ENCODE data around the gene DMD.
"Not testable (repeated sequence)": the region's sequence is repeated elsewhere in the genome, so short reads cannot be mapped to it uniquely, and the experiment has no call there.

Gene DMD

GRCh38 chrX:33128048-33128805, 83.1 kb downstream of the DMD start:
- Mint-ChIP-seq H3K9me3 (no peaks in the 10 kb centered on the region), H3K27me3 (no peaks in the 10 kb centered on the region), H3K4me3 (no peak overlapping the region), H3K36me3 (no peaks in the 10 kb centered on the region), H3K27ac (no peak overlapping the region), H3K4me1 (no peaks in the 10 kb centered on the region)
- CTCF ChIA-PET, result no interaction called here
- no peak for DNase-seq

GRCh38 chrX:33126469-33126868, 84.9 kb downstream of the DMD start:
- no peak for DNase-seq
- H3K27me3 Mint-ChIP-seq, result no peaks in the 10 kb centered on the region
- no peaks in the 10 kb centered on the region for H3K9me3 Mint-ChIP-seq
- H3K36me3 Mint-ChIP-seq, result no peaks in the 10 kb centered on the region
- H3K4me3 Mint-ChIP-seq, result no peak overlapping the region
- no peak overlapping the region for H3K27ac Mint-ChIP-seq
- no peaks in the 10 kb centered on the region for H3K4me1 Mint-ChIP-seq
- CTCF ChIA-PET, result no interaction called here

GRCh38 chrX:33109858-33110257, 101.5 kb downstream of the DMD start:
- no peak overlapping the region for H3K4me3 Mint-ChIP-seq
- no peak for DNase-seq
- CTCF ChIA-PET, result no interaction called here
- H3K4me1 Mint-ChIP-seq, result no peaks in the 10 kb centered on the region
- H3K27me3 Mint-ChIP-seq, result no peaks in the 10 kb centered on the region
- H3K27ac Mint-ChIP-seq, result no peak overlapping the region
- no peaks in the 10 kb centered on the region for H3K36me3 Mint-ChIP-seq
- no peaks in the 10 kb centered on the region for H3K9me3 Mint-ChIP-seq

GRCh38 chrX:33106737-33107136, 104.6 kb downstream of the DMD start:
- H3K9me3 Mint-ChIP-seq, result no peaks in the 10 kb centered on the region
- H3K36me3 Mint-ChIP-seq, result no peaks in the 10 kb centered on the region
- CTCF ChIA-PET, result no interaction called here
- H3K27me3 Mint-ChIP-seq, result no peaks in the 10 kb centered on the region
- no peaks in the 10 kb centered on the region for H3K4me1 Mint-ChIP-seq
- no peak overlapping the region for H3K27ac Mint-ChIP-seq
- no peak overlapping the region for H3K4me3 Mint-ChIP-seq
- no peak for DNase-seq

- no peaks in the 10 kb centered on the region for H3K9me3 Mint-ChIP-seq
- CTCF ChIA-PET, result no interaction called here
- H3K27me3 Mint-ChIP-seq, result no peaks in the 10 kb centered on the region
- H3K27ac Mint-ChIP-seq, result no peak overlapping the region
- H3K4me3 Mint-ChIP-seq, result no peak overlapping the region
- H3K4me1 Mint-ChIP-seq, result no peaks in the 10 kb centered on the region
- no peaks in the 10 kb centered on the region for H3K36me3 Mint-ChIP-seq
- no peak for DNase-seq
Measured at GRCh38 chrX:33095079-33095478, 116.3 kb downstream of the DMD start.

GRCh38 chrX:33087411-33087810, 123.9 kb downstream of the DMD start:
- H3K27ac Mint-ChIP-seq, result no peak overlapping the region
- no peak for DNase-seq
- no peaks in the 10 kb centered on the region for H3K27me3 Mint-ChIP-seq
- H3K4me1 Mint-ChIP-seq, result no peaks in the 10 kb centered on the region
- no peaks in the 10 kb centered on the region for H3K36me3 Mint-ChIP-seq
- CTCF ChIA-PET, result no interaction called here
- no peak overlapping the region for H3K4me3 Mint-ChIP-seq
- no peaks in the 10 kb centered on the region for H3K9me3 Mint-ChIP-seq

GRCh38 chrX:33086886-33087285, 124.5 kb downstream of the DMD start:
- no peaks in the 10 kb centered on the region for H3K27me3 Mint-ChIP-seq
- DNase-seq, result no peak
- H3K4me1 Mint-ChIP-seq, result no peaks in the 10 kb centered on the region
- CTCF ChIA-PET, result no interaction called here
- H3K36me3 Mint-ChIP-seq, result no peaks in the 10 kb centered on the region
- H3K27ac Mint-ChIP-seq, result no peak overlapping the region
- H3K4me3 Mint-ChIP-seq, result no peak overlapping the region
- no peaks in the 10 kb centered on the region for H3K9me3 Mint-ChIP-seq

- no peak overlapping the region for H3K4me3 Mint-ChIP-seq
- no peaks in the 10 kb centered on the region for H3K4me1 Mint-ChIP-seq
- CTCF ChIA-PET, result no interaction called here
- no peaks in the 10 kb centered on the region for H3K36me3 Mint-ChIP-seq
- H3K9me3 Mint-ChIP-seq, result no peaks in the 10 kb centered on the region
- H3K27me3 Mint-ChIP-seq, result no peaks in the 10 kb centered on the region
- H3K27ac Mint-ChIP-seq, result no peak overlapping the region
- DNase-seq, result no peak
Measured at GRCh38 chrX:33082371-33082770, 129.0 kb downstream of the DMD start.

GRCh38 chrX:33078273-33078672, 133.1 kb downstream of the DMD start:
- Mint-ChIP-seq H3K36me3 (no peaks in the 10 kb centered on the region), H3K9me3 (peaks cover 2% of the 10 kb centered on the region), H3K27me3 (no peaks in the 10 kb centered on the region), H3K4me1 (no peaks in the 10 kb centered on the region), H3K4me3 (no peak overlapping the region), H3K27ac (no peak overlapping the region)
- CTCF ChIA-PET, result no interaction called here
- DNase-seq, result no peak

GRCh38 chrX:33073660-33074059, 137.7 kb downstream of the DMD start:
- H3K36me3 Mint-ChIP-seq, H3K27ac Mint-ChIP-seq, H3K4me3 Mint-ChIP-seq, H3K9me3 Mint-ChIP-seq, CTCF ChIA-PET, DNase-seq, H3K4me1 Mint-ChIP-seq, H3K27me3 Mint-ChIP-seq: not testable (repeated sequence)

- CTCF ChIA-PET, result no interaction called here
- no peaks in the 10 kb centered on the region for H3K27me3 Mint-ChIP-seq
- no peak overlapping the region for H3K4me3 Mint-ChIP-seq
- H3K9me3 Mint-ChIP-seq, result peaks cover 3% of the 10 kb centered on the region
- DNase-seq, result no peak
- no peak overlapping the region for H3K27ac Mint-ChIP-seq
- H3K36me3 Mint-ChIP-seq, result no peaks in the 10 kb centered on the region
- H3K4me1 Mint-ChIP-seq, result no peaks in the 10 kb centered on the region
Measured at GRCh38 chrX:33065415-33065814, 145.9 kb downstream of the DMD start.

GRCh38 chrX:33062041-33062440, 149.3 kb downstream of the DMD start:
- H3K4me1 Mint-ChIP-seq, result no peaks in the 10 kb centered on the region
- no peaks in the 10 kb centered on the region for H3K27me3 Mint-ChIP-seq
- DNase-seq, result no peak
- H3K9me3 Mint-ChIP-seq, result peaks cover 1% of the 10 kb centered on the region
- H3K4me3 Mint-ChIP-seq, result no peak overlapping the region
- H3K36me3 Mint-ChIP-seq, result no peaks in the 10 kb centered on the region
- CTCF ChIA-PET, result no interaction called here
- H3K27ac Mint-ChIP-seq, result no peak overlapping the region

GRCh38 chrX:33053001-33053400, 158.3 kb downstream of the DMD start:
- Mint-ChIP-seq H3K27ac (no peak overlapping the region), H3K4me1 (no peaks in the 10 kb centered on the region), H3K27me3 (no peaks in the 10 kb centered on the region), H3K9me3 (peaks cover 6% of the 10 kb centered on the region), H3K4me3 (no peak overlapping the region), H3K36me3 (no peaks in the 10 kb centered on the region)
- CTCF ChIA-PET, result no interaction called here
- DNase-seq, result no peak

- Mint-ChIP-seq H3K4me3 (no peak overlapping the region), H3K9me3 (peaks cover 2% of the 10 kb centered on the region), H3K27ac (no peak overlapping the region), H3K4me1 (no peaks in the 10 kb centered on the region), H3K36me3 (no peaks in the 10 kb centered on the region), H3K27me3 (no peaks in the 10 kb centered on the region)
- DNase-seq, result no peak
- CTCF ChIA-PET, result no interaction called here
Measured at GRCh38 chrX:33045882-33046281, 165.5 kb downstream of the DMD start.

GRCh38 chrX:33045245-33045644, 166.1 kb downstream of the DMD start:
- no peaks in the 10 kb centered on the region for H3K4me1 Mint-ChIP-seq

GRCh38 chrX:33041141-33041540, 170.2 kb downstream of the DMD start:
- DNase-seq, result no peak
- Mint-ChIP-seq H3K36me3 (no peaks in the 10 kb centered on the region), H3K4me1 (no peaks in the 10 kb centered on the region), H3K4me3 (no peak overlapping the region), H3K27me3 (no peaks in the 10 kb centered on the region), H3K27ac (no peak overlapping the region), H3K9me3 (no peaks in the 10 kb centered on the region)
- CTCF ChIA-PET, result no interaction called here

More at GRCh38 chrX:33045245-33045644, 166.1 kb downstream of the DMD start:
- DNase-seq, result no peak
- H3K36me3 Mint-ChIP-seq, result no peaks in the 10 kb centered on the region
- no peak overlapping the region for H3K27ac Mint-ChIP-seq
- no peak overlapping the region for H3K4me3 Mint-ChIP-seq
- H3K9me3 Mint-ChIP-seq, result peaks cover 2% of the 10 kb centered on the region
- CTCF ChIA-PET, result no interaction called here
- no peaks in the 10 kb centered on the region for H3K27me3 Mint-ChIP-seq

Data from activated naive CD4-positive, alpha-beta T cell treated with anti-CD3 and anti-CD28 coated beads, Interleukin-2, amount 10 ng/mL, durations not matched to agents 7 days and 5 days (primary cell).